ENCODE measurements around the gene SOAT1. TPM values are rescaled to one million over a fixed set of nuclear protein-coding genes. Genes with fewer than 3 reads are reported as not detected.

The SOAT1 gene
- total and polyA plus RNA-seq, 2 of the 8 experiments (the other 6 are each of a cell fraction or from before 2014, with no cell fraction given), result 2.7 to 4.7 TPM

DNA sequence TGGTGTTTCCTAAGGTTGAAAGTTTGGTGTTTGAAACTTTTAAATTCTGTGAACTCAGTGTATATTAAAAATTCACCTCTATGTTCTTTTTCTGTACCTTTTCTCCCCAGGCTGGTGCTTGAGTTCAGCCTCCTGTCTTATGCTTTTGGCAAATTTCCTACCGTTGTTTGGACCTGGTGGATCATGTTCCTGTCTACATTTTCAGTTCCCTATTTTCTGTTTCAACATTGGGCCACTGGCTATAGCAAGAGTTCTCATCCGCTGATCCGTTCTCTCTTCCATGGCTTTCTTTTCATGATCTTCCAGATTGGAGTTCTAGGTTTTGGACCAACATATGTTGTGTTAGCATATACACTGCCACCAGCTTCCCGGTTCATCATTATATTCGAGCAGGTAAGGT is 47.3 kb downstream of the SOAT1 start:
- no peak overlapping the region for H3K27ac ChIP-seq (ENCODE audit: low read depth, low read length)
- no peaks in the 10 kb centered on the region for H3K79me1 ChIP-seq (ENCODE audit: low read depth, low read length)
- no peak overlapping the region for H3K4me2 ChIP-seq (ENCODE audit: insufficient read depth in 1 of 2, low read depth in 2 of 2, low read length in 2 of 2)
- H2AFZ ChIP-seq (ENCODE audit: low read length), result no peak overlapping the region
- no peak for DNase-seq (ENCODE audit: low read depth in 1 of 2, low spot score in 2 of 2)
- no peaks in the 10 kb centered on the region for H3K36me3 ChIP-seq (ENCODE audit: control insufficient read depth in 2 of 4, insufficient read depth in 4 of 4, low read length in 3 of 4)
- 93% methylated on average over 5 of the region's 5 CpGs; no CpG with 5 or more reads in 1 of the 2 experiments for WGBS, 2 experiments (ENCODE audit: extremely low coverage in 1 of 2, insufficient coverage in 1 of 2, insufficient read length in 1 of 2, insufficient replicate concordance in 2 of 2, low coverage in 1 of 2, low lambda C conversion rate in 2 of 2, missing lambda C conversion rate in 1 of 2)
- H2BK15ac ChIP-seq (ENCODE audit: low read length), result no peak overlapping the region
- no peak overlapping the region for H3K18ac ChIP-seq (ENCODE audit: extremely low read depth, low read length)
- no peak overlapping the region for H2BK120ac ChIP-seq (replicated peaks; ENCODE audit: low read depth, low read length)
- no peak overlapping the region for H2BK20ac ChIP-seq (ENCODE audit: low read length)
- no peaks in the 10 kb centered on the region for H3K9me3 ChIP-seq (ENCODE audit: insufficient read depth in 2 of 2, low read depth in 1 of 2, low read length in 1 of 2)
- H3K27me3 ChIP-seq (replicated peaks in 1 of 4; ENCODE audit: control insufficient read depth in 3 of 4, extremely low read depth in 1 of 4, insufficient read depth in 3 of 4, low read length in 3 of 4), result peaks cover 0 to 1% (median 0%) of the 10 kb centered on the region in 4 experiments; a peak in 1 of 7 replicates
- ChIA-PET CTCF (ENCODE audit: partially characterized antibody) (interaction anchor here (0.6 kb wide), 1 partner anchor 1172 kb away, joined by 3 read pairs; no protein-coding TSS in a partner anchor), POLR2A (ENCODE audit: partially characterized antibody) (no interaction called here)
- H3K23me2 ChIP-seq (ENCODE audit: low read depth, low read length), result no peaks in the 10 kb centered on the region
- H3K4me3 ChIP-seq (ENCODE audit: extremely low read depth in 1 of 4, insufficient read depth in 2 of 4, low read depth in 3 of 4, low read length in 4 of 4), result no peak overlapping the region
- H3K4ac ChIP-seq (replicated peaks; ENCODE audit: insufficient read length, low read depth, low read length), result no peak overlapping the region
- no peak for FAIRE-seq
- no peak overlapping the region for H3K56ac ChIP-seq (replicated peaks; ENCODE audit: insufficient read length, low read depth, low read length)
- H3K23ac ChIP-seq (ENCODE audit: insufficient read length), result no peak overlapping the region
- TF ChIP-seq NANOG (IDR thresholded peaks at IDR 0.05; ENCODE audit: insufficient read depth, low read depth, low read length, poor library complexity, severe bottlenecking) (no peak), KDM1A (IDR thresholded peaks at IDR 0.05; ENCODE audit: borderline replicate concordance, low read length) (no peak), SUZ12 (IDR thresholded peaks at IDR 0.05; ENCODE audit: low read length) (no peak)
- no peak overlapping the region for H2AK5ac ChIP-seq (ENCODE audit: low read depth, low read length)
- no peak overlapping the region for H4K91ac ChIP-seq (replicated peaks; ENCODE audit: insufficient read length, low read length)
- H4K20me1 ChIP-seq (replicated peaks in 1 of 2; ENCODE audit: control insufficient read depth in 1 of 2, insufficient read depth in 2 of 2, low read length in 2 of 2), result no peaks in the 10 kb centered on the region
- H4K8ac ChIP-seq (ENCODE audit: extremely low read depth, insufficient read depth, low read length), result no peak overlapping the region
- no peak overlapping the region for H2BK5ac ChIP-seq (ENCODE audit: low read depth, low read length)
- no peak overlapping the region for H3K9ac ChIP-seq (replicated peaks in 1 of 4; ENCODE audit: extremely low read depth in 1 of 4, low read depth in 3 of 4, low read length in 3 of 4)
- no peaks in the 10 kb centered on the region for H3K4me1 ChIP-seq (replicated peaks in 1 of 4; ENCODE audit: control insufficient read depth in 3 of 4, insufficient read depth in 4 of 4, low read length in 3 of 4)
- H4K5ac ChIP-seq (ENCODE audit: insufficient read length, low read depth, low read length), result no peak overlapping the region
- H2BK12ac ChIP-seq (ENCODE audit: low read depth, low read length), result no peak overlapping the region
- H3K14ac ChIP-seq (ENCODE audit: insufficient read length), result no peak overlapping the region
- H3K79me2 ChIP-seq (ENCODE audit: control insufficient read depth in 1 of 2, insufficient read depth in 2 of 2, low read length in 2 of 2), result no peaks in the 10 kb centered on the region
